ENCODE data around the gene BNIP3. TPM values are rescaled to one million over a fixed set of nuclear protein-coding genes. Genes with fewer than 3 reads are reported as not detected.

Gene BNIP3
- total RNA-seq, 1 experiment from 2014 or later, result 18.4 TPM

- H3K27ac Mint-ChIP-seq (ENCODE audit: unreplicated experiment), result no peak overlapping the region
- no peak for TF ChIP-seq CTCF (IDR thresholded peaks at IDR 0.05; ENCODE audit: insufficient read depth in 1 of 2, low read depth in 1 of 2, low read length in 1 of 2, severe bottlenecking in 1 of 2, unreplicated experiment in 1 of 2)
- Histone ChIP-seq H3K27me3 (replicated peaks; ENCODE audit: control insufficient read depth, insufficient read depth, low read length) (no peaks in the 10 kb centered on the region), H3K4me1 (no peaks in the 10 kb centered on the region), H3K9me3 (peaks cover 6% of the 10 kb centered on the region; the same call in 1 of the 2 replicates), H3K4me3 (ENCODE audit: low read depth, low read length) (no peak overlapping the region), H3K36me3 (ENCODE audit: control insufficient read depth, insufficient read depth, low read length) (no peaks in the 10 kb centered on the region; the same call in 1 of the 2 replicates)
- H3K9me3 Mint-ChIP-seq (ENCODE audit: unreplicated experiment), result no peaks in the 10 kb centered on the region
- peaks cover 14% of the 10 kb centered on the region for H3K4me1 Mint-ChIP-seq (ENCODE audit: low read depth, unreplicated experiment)
- intact Hi-C loops (cut with micrococcal nuclease; ENCODE audit: unreplicated experiment), result no loop called here
- CTCF ChIA-PET, result no interaction called here
- no peak for DNase-seq
- no peaks in the 10 kb centered on the region for H3K27me3 Mint-ChIP-seq (ENCODE audit: insufficient read depth, unreplicated experiment)
- peaks cover 18% of the 10 kb centered on the region for H3K36me3 Mint-ChIP-seq (ENCODE audit: insufficient read depth, unreplicated experiment)
- BruUV-seq (replicated peaks), result no TSS peak
- POLR2A ChIA-PET, result no interaction called here
- H3K4me3 Mint-ChIP-seq (ENCODE audit: unreplicated experiment), result no peak overlapping the region
Measured at GRCh38 chr10:131925716-131926115, 56.0 kb downstream of the BNIP3 start.

GRCh38 chr10:131925011-131925649 lies 56.6 kb downstream of the BNIP3 start:
- Histone ChIP-seq H3K4me3 (ENCODE audit: low read depth, low read length) (no peak overlapping the region), H3K36me3 (ENCODE audit: control insufficient read depth, insufficient read depth, low read length) (no peaks in the 10 kb centered on the region; the same call in 1 of the 2 replicates), H3K4me1 (no peaks in the 10 kb centered on the region), H3K9me3 (peaks cover 6% of the 10 kb centered on the region; the same call in 1 of the 2 replicates), H3K27me3 (replicated peaks; ENCODE audit: control insufficient read depth, insufficient read depth, low read length) (no peaks in the 10 kb centered on the region)
- Mint-ChIP-seq H3K9me3 (ENCODE audit: unreplicated experiment) (no peaks in the 10 kb centered on the region), H3K4me3 (ENCODE audit: unreplicated experiment) (no peak overlapping the region), H3K4me1 (ENCODE audit: low read depth, unreplicated experiment) (peaks cover 14% of the 10 kb centered on the region), H3K36me3 (ENCODE audit: insufficient read depth, unreplicated experiment) (peaks cover 14% of the 10 kb centered on the region), H3K27me3 (ENCODE audit: insufficient read depth, unreplicated experiment) (no peaks in the 10 kb centered on the region), H3K27ac (ENCODE audit: unreplicated experiment) (no peak overlapping the region)
- ChIA-PET CTCF (no interaction called here), POLR2A (no interaction called here)
- no peak for DNase-seq
- BruUV-seq (replicated peaks), result no TSS peak
- intact Hi-C loops (cut with micrococcal nuclease; ENCODE audit: unreplicated experiment), result no loop called here
- no peak for TF ChIP-seq CTCF (IDR thresholded peaks at IDR 0.05; ENCODE audit: insufficient read depth in 1 of 2, low read depth in 1 of 2, low read length in 1 of 2, severe bottlenecking in 1 of 2, unreplicated experiment in 1 of 2)

GRCh38 chr10:131923038-131923756 lies 58.5 kb downstream of the BNIP3 start:
- Mint-ChIP-seq H3K4me1 (ENCODE audit: low read depth, unreplicated experiment) (peaks cover 13% of the 10 kb centered on the region), H3K27me3 (ENCODE audit: insufficient read depth, unreplicated experiment) (no peaks in the 10 kb centered on the region), H3K36me3 (ENCODE audit: insufficient read depth, unreplicated experiment) (peaks cover 5% of the 10 kb centered on the region), H3K4me3 (ENCODE audit: unreplicated experiment) (no peak overlapping the region), H3K9me3 (ENCODE audit: unreplicated experiment) (no peaks in the 10 kb centered on the region), H3K27ac (ENCODE audit: unreplicated experiment) (no peak overlapping the region)
- no peaks in the 10 kb centered on the region for H3K27me3 ChIP-seq (replicated peaks; ENCODE audit: control insufficient read depth, insufficient read depth, low read length)
- no peak for DNase-seq
- peaks cover 6% of the 10 kb centered on the region; the same call in 1 of the 2 replicates for H3K9me3 ChIP-seq
- no peak overlapping the region for H3K4me3 ChIP-seq (ENCODE audit: low read depth, low read length)
- intact Hi-C loops (cut with micrococcal nuclease; ENCODE audit: unreplicated experiment), result no loop called here
- H3K4me1 ChIP-seq, result no peaks in the 10 kb centered on the region
- ChIA-PET CTCF (no interaction called here), POLR2A (no interaction called here)
- H3K36me3 ChIP-seq (ENCODE audit: control insufficient read depth, insufficient read depth, low read length), result no peaks in the 10 kb centered on the region; the same call in 1 of the 2 replicates
- no TSS peak for BruUV-seq (replicated peaks)
- no peak for TF ChIP-seq CTCF (IDR thresholded peaks at IDR 0.05; ENCODE audit: insufficient read depth in 1 of 2, low read depth in 1 of 2, low read length in 1 of 2, severe bottlenecking in 1 of 2, unreplicated experiment in 1 of 2)
